Liver (tissue), 9 donors: ENCODE results near the gene WWC2. TPM values are rescaled to one million over a fixed set of nuclear protein-coding genes. Genes with fewer than 3 reads are reported as not detected.

ENCODE experiments used
- DNase-seq: peaks from one replicate; pipeline ENCODE4 v3.0.0-alpha.2; 2017; ENCODE audit warnings: low spot score
- H3K27ac ChIP-seq, 2 donors: one replicate each; pipeline ENCODE4 v1.7.0; 2013; ENCODE audit warnings: inconsistent platforms in 2 of 2, low read length in 2 of 2, control low read depth in 1 of 2, low read depth in 1 of 2, mild to moderate bottlenecking in 1 of 2
- H3K27me3 ChIP-seq, 4 donors: one replicate each; pipeline versions ENCODE4 v1.6.1 to v1.7.0; 2013; ENCODE audit warnings: low read length in 3 of 4, inconsistent platforms in 1 of 4, mild to moderate bottlenecking in 1 of 4, moderate library complexity in 1 of 4; ENCODE audit not compliant: control insufficient read depth in 4 of 4, insufficient read depth in 4 of 4
- H3K36me3 ChIP-seq, 4 donors: one replicate each; pipeline versions ENCODE4 v1.6.1 to v1.7.0; 2013; ENCODE audit warnings: low read length in 3 of 4, mild to moderate bottlenecking in 3 of 4, low read depth in 1 of 4, moderate library complexity in 1 of 4; ENCODE audit not compliant: control insufficient read depth in 4 of 4, insufficient read depth in 3 of 4
- H3K4me1 ChIP-seq, 4 donors: one replicate each; pipeline versions ENCODE4 v1.6.1 to v1.7.0; 2013; ENCODE audit warnings: low read length in 3 of 4, mild to moderate bottlenecking in 3 of 4, moderate library complexity in 1 of 4; ENCODE audit not compliant: control insufficient read depth in 4 of 4, insufficient read depth in 4 of 4
- H3K4me3 ChIP-seq, 3 donors: one replicate each; pipeline versions ENCODE4 v1.6.1 to v1.7.0; 2013; ENCODE audit warnings: low read length in 3 of 3, control low read depth in 1 of 3, low read depth in 1 of 3, mild to moderate bottlenecking in 1 of 3
- H3K9ac ChIP-seq, 2 donors: one replicate each; pipeline ENCODE4 v1.7.0; 2013; ENCODE audit warnings: low read length in 2 of 2, mild to moderate bottlenecking in 2 of 2, moderate library complexity in 2 of 2, control low read depth in 1 of 2, low read depth in 1 of 2
- H3K9me3 ChIP-seq, 4 donors: one replicate each; pipeline versions ENCODE4 v1.6.1 to v1.7.0; 2013; ENCODE audit warnings: low read length in 3 of 4; ENCODE audit not compliant: control insufficient read depth in 4 of 4
- FOXA1 ChIP-seq: IDR thresholded peaks from 2 replicates; pipeline ENCODE4 v1.6.1; 2016; ENCODE audit warnings: antibody characterized with exemption
- GABPA ChIP-seq, 2 donors: IDR thresholded peaks in 1 of 2; conservative IDR thresholded peaks in 1 of 2; 2 replicates each; pipeline ENCODE4 v1.6.1; 2016; ENCODE audit warnings: antibody characterized with exemption in 2 of 2, mild to moderate bottlenecking in 1 of 2, moderate library complexity in 1 of 2
- HNF4G ChIP-seq: IDR thresholded peaks from 2 replicates; pipeline ENCODE4 v1.6.1; 2016; ENCODE audit warnings: antibody characterized with exemption
- NR2F2 ChIP-seq: IDR thresholded peaks from 2 replicates; pipeline ENCODE4 v1.6.1; 2016; ENCODE audit warnings: antibody characterized with exemption
- RAD21 ChIP-seq, 2 donors: IDR thresholded peaks; 2 replicates each; pipeline ENCODE4 v1.6.1; 2016; ENCODE audit warnings: antibody characterized with exemption in 2 of 2, mild to moderate bottlenecking in 2 of 2
- RXRA ChIP-seq, 2 donors: IDR thresholded peaks; 2 replicates each; pipeline ENCODE4 v1.6.1; 2017 to 2018; ENCODE audit warnings: antibody characterized with exemption in 2 of 2, mild to moderate bottlenecking in 1 of 2
- SP1 ChIP-seq: IDR thresholded peaks from 2 replicates; pipeline ENCODE4 v1.6.1; 2018; ENCODE audit warnings: antibody characterized with exemption, mild to moderate bottlenecking
- YY1 ChIP-seq: IDR thresholded peaks from 2 replicates; pipeline ENCODE4 v1.6.1; 2016; ENCODE audit warnings: antibody characterized with exemption, mild to moderate bottlenecking
- WGBS: extraction: QIAGEN DNeasy Blood & Tissue Kit; methylation state at CpG from one replicate; pipeline ENCODE4 v1.1.7; 2013; 5-methylcytosine and 5-hydroxymethylcytosine counted together
- polyA plus RNA-seq, 2 donors: library from polyadenylated mRNA; stranded (reverse) in 1 of 2; unstranded in 1 of 2; fragments of 200-250 nt in 1 of 2; fragments of >200 nt in 1 of 2; fragmentation: Nextera tagmentation in 1 of 2; extraction: Ambion mirVana in 1 of 2; gene quantifications; one replicate each; pipeline versions ENCODE4 v1.2.1 to v1.2.3, GENCODE V29; 2013 to 2015
- total RNA-seq, 2 donors: library from RNA; depleted of rRNA; stranded (reverse); fragments of >200 nt; gene quantifications; one replicate each; pipeline ENCODE4 v1.2.3, GENCODE V29; 2014
- TF ChIP-seq, protein P1 (sequence below): IDR thresholded peaks from 2 replicates; pipeline ENCODE4 v1.6.1; 2016; ENCODE audit warnings: antibody characterized with exemption, mild to moderate bottlenecking
- TF ChIP-seq, protein P2 (sequence below): IDR thresholded peaks from 2 replicates; pipeline ENCODE4 v1.6.1; 2016; ENCODE audit warnings: antibody characterized with exemption
- TF ChIP-seq, protein P3 (sequence below): fragments of 150-350 bp; IDR thresholded peaks from 2 replicates; pipeline ENCODE4 v1.5.1; 2017; ENCODE audit warnings: improper control_type of control experiment, low read depth, low read length; ENCODE audit not compliant: missing input control
- donor health status: healthy.
- donor health status: healthy.
- donor health status: healthy.
- donor health status: healthy.
- donor health status: healthy.

Gene WWC2
- total and polyA plus RNA-seq, 4 donors = 8.6 to 60.1 (median 13.3) TPM

DNA sequence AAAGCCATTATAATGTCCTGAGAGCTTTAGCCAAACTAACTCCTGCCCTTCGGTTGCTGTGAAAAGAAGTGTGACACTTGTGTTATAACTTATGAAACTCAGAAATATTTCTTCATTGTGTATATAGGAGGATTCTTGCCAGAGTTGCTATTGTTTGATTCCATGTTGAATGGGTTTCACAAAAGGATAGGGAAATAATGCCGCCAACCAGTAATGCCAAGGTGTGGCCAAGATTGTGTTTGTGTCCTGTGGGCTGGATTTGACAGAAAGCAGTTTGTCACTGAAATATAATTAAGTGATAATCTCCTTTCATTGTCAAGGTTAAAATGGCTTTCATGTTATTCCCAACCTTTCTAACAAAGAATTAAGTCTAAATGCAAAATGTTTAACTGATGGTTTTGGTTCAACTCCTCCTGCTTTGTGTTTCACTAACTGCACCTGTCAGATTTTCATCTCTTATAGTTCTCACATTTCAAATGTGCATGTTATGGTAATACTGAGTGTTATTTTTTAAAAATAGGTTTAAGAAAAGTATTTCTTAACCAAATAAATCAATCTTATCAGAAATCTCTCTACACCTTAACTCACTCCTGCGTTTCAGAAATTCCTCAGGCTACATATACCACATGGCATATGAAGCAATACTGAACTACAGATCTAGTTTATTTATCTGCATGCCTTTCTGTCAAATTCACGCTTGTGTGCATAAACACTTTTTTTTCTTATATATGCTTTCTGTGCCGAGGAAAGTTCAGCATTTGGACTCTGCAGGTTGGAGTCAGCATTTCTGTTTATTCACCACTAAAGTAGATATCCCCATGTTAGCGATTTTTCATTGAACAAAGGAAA, 221.4 kb downstream of the WWC2 start, which contains the start of gene CLDN22:
Gene CLDN22, minus strand, starts transcription at position 66 of the 849 bp plus-strand sequence. Its CDS starts 58 bp downstream, at position 8.
- no peak within 1 kb of the TSS for H3K4me3 ChIP-seq
- 82% methylated on average over 6 of the region's 6 CpGs for WGBS
- H3K27ac ChIP-seq = no peak within 1 kb of the TSS
- no peaks in the 10 kb centered on the region for H3K4me1 ChIP-seq
- no peak for DNase-seq
- TF ChIP-seq RXRA (IDR thresholded peaks at IDR 0.05) (no peak), YY1 (no peak), HNF4G (no peak), RAD21 (IDR thresholded peaks at IDR 0.05) (no peak), GABPA (IDR thresholded peaks at IDR 0.05 in 1 of 2, conservative IDR thresholded peaks at IDR 0.05 in 1 of 2) (no peak), FOXA1 (no peak), SP1 (no peak)
- TF ChIP-seq, protein P1, sequence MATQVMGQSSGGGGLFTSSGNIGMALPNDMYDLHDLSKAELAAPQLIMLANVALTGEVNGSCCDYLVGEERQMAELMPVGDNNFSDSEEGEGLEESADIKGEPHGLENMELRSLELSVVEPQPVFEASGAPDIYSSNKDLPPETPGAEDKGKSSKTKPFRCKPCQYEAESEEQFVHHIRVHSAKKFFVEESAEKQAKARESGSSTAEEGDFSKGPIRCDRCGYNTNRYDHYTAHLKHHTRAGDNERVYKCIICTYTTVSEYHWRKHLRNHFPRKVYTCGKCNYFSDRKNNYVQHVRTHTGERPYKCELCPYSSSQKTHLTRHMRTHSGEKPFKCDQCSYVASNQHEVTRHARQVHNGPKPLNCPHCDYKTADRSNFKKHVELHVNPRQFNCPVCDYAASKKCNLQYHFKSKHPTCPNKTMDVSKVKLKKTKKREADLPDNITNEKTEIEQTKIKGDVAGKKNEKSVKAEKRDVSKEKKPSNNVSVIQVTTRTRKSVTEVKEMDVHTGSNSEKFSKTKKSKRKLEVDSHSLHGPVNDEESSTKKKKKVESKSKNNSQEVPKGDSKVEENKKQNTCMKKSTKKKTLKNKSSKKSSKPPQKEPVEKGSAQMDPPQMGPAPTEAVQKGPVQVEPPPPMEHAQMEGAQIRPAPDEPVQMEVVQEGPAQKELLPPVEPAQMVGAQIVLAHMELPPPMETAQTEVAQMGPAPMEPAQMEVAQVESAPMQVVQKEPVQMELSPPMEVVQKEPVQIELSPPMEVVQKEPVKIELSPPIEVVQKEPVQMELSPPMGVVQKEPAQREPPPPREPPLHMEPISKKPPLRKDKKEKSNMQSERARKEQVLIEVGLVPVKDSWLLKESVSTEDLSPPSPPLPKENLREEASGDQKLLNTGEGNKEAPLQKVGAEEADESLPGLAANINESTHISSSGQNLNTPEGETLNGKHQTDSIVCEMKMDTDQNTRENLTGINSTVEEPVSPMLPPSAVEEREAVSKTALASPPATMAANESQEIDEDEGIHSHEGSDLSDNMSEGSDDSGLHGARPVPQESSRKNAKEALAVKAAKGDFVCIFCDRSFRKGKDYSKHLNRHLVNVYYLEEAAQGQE = no peak
- TF ChIP-seq, protein P2, sequence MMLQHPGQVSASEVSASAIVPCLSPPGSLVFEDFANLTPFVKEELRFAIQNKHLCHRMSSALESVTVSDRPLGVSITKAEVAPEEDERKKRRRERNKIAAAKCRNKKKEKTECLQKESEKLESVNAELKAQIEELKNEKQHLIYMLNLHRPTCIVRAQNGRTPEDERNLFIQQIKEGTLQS = no peak
- TF ChIP-seq, protein P3, sequence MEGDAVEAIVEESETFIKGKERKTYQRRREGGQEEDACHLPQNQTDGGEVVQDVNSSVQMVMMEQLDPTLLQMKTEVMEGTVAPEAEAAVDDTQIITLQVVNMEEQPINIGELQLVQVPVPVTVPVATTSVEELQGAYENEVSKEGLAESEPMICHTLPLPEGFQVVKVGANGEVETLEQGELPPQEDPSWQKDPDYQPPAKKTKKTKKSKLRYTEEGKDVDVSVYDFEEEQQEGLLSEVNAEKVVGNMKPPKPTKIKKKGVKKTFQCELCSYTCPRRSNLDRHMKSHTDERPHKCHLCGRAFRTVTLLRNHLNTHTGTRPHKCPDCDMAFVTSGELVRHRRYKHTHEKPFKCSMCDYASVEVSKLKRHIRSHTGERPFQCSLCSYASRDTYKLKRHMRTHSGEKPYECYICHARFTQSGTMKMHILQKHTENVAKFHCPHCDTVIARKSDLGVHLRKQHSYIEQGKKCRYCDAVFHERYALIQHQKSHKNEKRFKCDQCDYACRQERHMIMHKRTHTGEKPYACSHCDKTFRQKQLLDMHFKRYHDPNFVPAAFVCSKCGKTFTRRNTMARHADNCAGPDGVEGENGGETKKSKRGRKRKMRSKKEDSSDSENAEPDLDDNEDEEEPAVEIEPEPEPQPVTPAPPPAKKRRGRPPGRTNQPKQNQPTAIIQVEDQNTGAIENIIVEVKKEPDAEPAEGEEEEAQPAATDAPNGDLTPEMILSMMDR = no peak
- peaks cover 0 to 13% (median 5%) of the 10 kb centered on the region in 4 donors for H3K36me3 ChIP-seq
- no peak within 1 kb of the TSS for H3K9ac ChIP-seq
- H3K27me3 ChIP-seq = no peaks in the 10 kb centered on the region
- no peaks in the 10 kb centered on the region for H3K9me3 ChIP-seq

DNA sequence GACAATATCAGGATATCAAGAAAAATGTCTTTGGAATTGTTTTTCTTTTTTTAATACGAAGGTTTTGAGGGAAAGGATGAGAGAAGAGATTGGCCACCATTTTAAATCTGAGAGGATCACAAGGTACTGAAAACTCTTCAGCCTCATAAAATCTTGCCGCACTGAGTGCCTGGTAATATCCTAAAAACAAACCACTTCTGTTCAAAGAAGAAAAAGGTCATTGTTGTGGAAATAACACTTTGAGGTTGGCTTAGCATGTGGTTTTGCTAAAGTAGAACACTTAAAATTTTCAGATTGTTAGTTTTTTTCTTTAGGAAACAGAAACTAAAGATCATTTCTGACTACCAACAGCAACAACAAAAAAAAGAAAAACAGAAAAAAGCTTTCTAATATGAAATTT, 222.0 kb downstream of the WWC2 start:
- no peaks in the 10 kb centered on the region for H3K4me1 ChIP-seq
- TF ChIP-seq SP1 (no peak), HNF4G (no peak), RAD21 (IDR thresholded peaks at IDR 0.05) (no peak), NR2F2 (no peak)
- TF ChIP-seq, protein P2 = no peak
- TF ChIP-seq, protein P3 = no peak
- TF ChIP-seq, protein P1 = no peak
- WGBS = 91% methylated on average over 2 of the region's 2 CpGs

More for the DNA sequence above, 222.0 kb downstream of the WWC2 start:
- peaks cover 0 to 7% (median 2%) of the 10 kb centered on the region in 4 donors for H3K36me3 ChIP-seq
- no peaks in the 10 kb centered on the region for H3K9me3 ChIP-seq
- no peak for DNase-seq
- H3K4me3 ChIP-seq = no peak overlapping the region
- H3K9ac ChIP-seq = no peak overlapping the region
- H3K27ac ChIP-seq = no peak overlapping the region
- H3K27me3 ChIP-seq = no peaks in the 10 kb centered on the region
